ENCODE data around the gene CLEC4G.

DNA sequence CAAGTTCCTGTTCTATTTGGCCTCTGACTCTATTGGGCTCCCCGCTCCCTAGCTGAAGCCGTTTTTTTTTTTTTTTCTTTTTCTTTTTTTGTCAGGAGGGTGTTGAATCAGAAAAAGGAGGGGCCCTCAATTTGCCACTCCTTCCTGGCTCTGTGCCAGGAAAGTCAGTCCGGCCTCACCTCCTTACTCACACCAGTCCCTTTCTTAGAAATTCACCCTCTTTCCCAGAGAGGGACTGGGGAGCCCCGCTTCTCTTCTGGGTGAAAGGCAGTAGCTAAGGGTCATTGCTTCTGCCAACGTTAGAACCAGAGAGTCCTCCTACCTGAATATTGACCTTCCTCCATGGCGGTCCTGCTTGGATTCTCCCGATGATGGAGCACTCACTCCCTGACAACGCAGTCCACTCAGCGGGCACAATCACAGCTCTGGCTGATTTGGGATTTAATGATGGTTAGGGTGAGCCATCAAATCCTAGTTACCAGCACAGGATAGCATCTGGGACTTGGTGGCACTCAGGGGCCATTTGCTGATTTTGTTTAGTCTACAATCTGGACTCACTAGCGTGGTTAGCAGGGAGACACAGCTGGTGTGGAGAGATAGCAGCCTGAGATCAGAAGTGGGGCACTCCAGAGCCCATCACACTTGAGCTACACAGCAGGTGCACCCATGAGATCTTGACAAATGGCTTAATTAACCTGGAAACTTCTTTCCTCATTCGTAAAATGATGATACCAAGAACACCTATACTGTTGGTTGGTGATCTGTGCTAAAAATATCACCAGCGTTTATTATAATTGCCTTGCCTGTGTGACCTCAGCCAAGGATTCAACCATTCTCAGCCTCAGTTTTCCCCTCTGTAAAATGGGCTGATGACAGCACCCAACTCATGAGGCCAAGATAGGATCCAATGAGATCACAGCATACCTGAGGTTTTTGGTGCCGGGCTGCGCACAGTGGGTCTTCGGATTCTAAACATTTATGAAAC, 32.2 kb downstream of the CLEC4G start:
- TF ChIP-seq, protein P1, sequence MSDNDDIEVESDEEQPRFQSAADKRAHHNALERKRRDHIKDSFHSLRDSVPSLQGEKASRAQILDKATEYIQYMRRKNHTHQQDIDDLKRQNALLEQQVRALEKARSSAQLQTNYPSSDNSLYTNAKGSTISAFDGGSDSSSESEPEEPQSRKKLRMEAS (IDR thresholded peaks at IDR 0.05), result no peak
- TF ChIP-seq EP300 (IDR thresholded peaks at IDR 0.05; ENCODE audit: borderline replicate concordance) (no peak), RAD21 (IDR thresholded peaks at IDR 0.05; ENCODE audit: low read depth) (no peak), TAF1 (IDR thresholded peaks at IDR 0.05; ENCODE audit: low read depth) (no peak), FOXM1 (IDR thresholded peaks at IDR 0.05; ENCODE audit: borderline replicate concordance, low read depth) (no peak), YY1 (IDR thresholded peaks at IDR 0.05; ENCODE audit: low read depth) (no peak), REST (IDR thresholded peaks at IDR 0.05; ENCODE audit: low read depth) (no peak), NFIC (IDR thresholded peaks at IDR 0.05) (peak; percentile 70)

All from Ishikawa (cell line).